ENCODE measurements around the gene SH2D4B.

Gene SH2D4B

DNA sequence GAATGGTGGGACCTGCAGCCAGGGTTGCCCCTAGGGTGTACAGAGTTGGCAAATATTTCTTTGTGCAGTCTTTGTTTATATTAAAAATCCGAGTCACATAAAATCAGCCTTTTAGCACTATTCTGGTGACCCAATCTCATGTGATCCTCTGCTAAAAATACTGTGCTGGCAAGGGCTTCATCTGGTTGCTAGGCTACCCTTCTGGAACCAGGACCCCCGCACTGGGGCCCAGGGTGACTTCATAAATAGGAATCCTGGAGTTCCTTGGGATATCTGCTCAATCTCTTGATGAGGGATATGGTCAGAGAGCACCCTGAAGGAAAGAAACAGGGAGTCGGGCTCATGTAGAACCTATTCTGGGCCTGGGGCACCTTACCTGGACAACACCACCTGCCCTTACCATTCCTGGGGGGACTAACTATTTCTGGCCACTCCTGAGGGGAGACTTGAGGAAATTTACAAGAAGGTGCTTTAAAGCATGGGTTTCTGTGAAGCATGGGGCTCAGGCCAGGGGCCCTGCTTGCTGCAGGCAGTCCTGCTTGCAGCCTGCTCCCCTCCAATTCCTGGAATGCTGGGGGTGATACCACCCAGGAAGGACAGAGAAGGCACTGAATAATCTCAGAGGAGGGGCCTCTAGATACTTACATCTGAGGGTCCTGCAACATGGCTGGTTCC lies 44.7 kb downstream of the SH2D4B start:
- DNase-seq (ENCODE audit: extremely low read depth, low read depth), result no peak
- no peak overlapping the region for H3K4me3 ChIP-seq (replicated peaks; ENCODE audit: low read depth, low read length)
- TF ChIP-seq, protein P1, sequence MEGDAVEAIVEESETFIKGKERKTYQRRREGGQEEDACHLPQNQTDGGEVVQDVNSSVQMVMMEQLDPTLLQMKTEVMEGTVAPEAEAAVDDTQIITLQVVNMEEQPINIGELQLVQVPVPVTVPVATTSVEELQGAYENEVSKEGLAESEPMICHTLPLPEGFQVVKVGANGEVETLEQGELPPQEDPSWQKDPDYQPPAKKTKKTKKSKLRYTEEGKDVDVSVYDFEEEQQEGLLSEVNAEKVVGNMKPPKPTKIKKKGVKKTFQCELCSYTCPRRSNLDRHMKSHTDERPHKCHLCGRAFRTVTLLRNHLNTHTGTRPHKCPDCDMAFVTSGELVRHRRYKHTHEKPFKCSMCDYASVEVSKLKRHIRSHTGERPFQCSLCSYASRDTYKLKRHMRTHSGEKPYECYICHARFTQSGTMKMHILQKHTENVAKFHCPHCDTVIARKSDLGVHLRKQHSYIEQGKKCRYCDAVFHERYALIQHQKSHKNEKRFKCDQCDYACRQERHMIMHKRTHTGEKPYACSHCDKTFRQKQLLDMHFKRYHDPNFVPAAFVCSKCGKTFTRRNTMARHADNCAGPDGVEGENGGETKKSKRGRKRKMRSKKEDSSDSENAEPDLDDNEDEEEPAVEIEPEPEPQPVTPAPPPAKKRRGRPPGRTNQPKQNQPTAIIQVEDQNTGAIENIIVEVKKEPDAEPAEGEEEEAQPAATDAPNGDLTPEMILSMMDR (IDR thresholded peaks at IDR 0.05; ENCODE audit: low read depth, low read length, missing control alignments), result no peak

DNA sequence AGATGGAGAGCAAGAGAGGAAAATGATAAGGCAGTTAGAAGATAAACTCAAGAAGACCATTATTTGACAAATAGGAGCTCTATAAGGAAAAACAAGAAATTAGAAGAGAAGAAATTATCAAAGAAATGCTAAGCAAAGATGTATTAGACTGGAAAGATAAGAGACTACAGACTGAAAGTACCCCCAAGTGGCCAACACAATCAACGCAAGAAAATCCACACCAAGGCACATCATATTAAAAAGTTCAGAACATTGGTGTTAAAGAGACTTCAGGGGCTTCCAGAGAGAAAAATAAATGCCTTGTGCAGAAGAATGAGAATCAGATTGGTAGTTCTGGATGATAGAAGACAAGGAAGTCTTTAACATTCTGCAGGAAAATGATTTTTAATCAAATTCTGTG lies 46.0 kb downstream of the SH2D4B start:
- no peak for DNase-seq (ENCODE audit: extremely low read depth, low read depth)
- H3K4me3 ChIP-seq (replicated peaks; ENCODE audit: low read depth, low read length), result no peak overlapping the region
- TF ChIP-seq, protein P1 (IDR thresholded peaks at IDR 0.05; ENCODE audit: low read depth, low read length, missing control alignments), result no peak

DNA sequence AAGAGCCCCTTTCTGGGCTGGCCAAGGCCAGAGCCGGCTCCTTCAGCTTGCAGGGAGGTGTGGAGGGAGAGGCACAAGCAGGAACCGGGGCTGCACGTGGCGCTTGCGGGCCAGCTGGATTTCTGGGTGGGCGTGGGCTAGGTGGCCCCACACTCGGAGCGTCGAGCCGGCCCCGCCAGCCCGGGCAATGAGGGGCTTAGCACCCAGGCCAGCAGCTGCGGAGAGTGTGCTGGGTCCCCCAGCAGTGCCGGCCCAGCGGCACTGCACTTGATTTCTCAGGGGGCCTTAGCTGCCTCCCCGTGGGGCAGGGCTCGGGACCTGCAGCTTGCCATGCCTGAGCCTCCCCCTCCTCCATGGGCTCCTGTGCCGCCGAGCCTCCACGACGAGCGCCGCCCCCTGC lies 48.1 kb downstream of the SH2D4B start:
- TF ChIP-seq, protein P1 (IDR thresholded peaks at IDR 0.05; ENCODE audit: low read depth, low read length, missing control alignments), result no peak
- no peak overlapping the region for H3K4me3 ChIP-seq (replicated peaks; ENCODE audit: low read depth, low read length)
- no peak for DNase-seq (ENCODE audit: extremely low read depth, low read depth)

DNA sequence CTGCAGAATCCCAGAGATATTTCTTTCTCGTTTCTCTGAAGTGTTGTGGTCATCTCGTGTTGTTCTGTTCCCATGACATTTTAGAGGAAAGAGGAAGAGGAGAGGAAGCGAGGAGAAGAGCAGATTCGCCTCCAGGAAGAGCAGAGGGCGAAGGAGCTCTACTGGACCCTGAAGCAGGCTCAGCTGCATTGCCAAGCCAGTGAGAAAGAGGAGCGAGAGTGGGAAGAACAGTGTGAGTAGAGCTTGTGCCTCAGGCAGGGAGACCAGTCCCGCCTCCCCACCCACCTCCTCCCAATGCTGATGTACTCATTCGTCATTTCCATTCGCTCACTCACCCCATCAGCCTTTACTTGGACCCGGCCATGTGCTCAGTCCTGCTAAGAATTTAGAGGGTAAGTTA lies 50.8 kb downstream of the SH2D4B start:
- TF ChIP-seq, protein P1 (IDR thresholded peaks at IDR 0.05; ENCODE audit: low read depth, low read length, missing control alignments), result no peak
- no peak overlapping the region for H3K4me3 ChIP-seq (replicated peaks; ENCODE audit: low read depth, low read length)
- DNase-seq (ENCODE audit: extremely low read depth, low read depth), result no peak

DNA sequence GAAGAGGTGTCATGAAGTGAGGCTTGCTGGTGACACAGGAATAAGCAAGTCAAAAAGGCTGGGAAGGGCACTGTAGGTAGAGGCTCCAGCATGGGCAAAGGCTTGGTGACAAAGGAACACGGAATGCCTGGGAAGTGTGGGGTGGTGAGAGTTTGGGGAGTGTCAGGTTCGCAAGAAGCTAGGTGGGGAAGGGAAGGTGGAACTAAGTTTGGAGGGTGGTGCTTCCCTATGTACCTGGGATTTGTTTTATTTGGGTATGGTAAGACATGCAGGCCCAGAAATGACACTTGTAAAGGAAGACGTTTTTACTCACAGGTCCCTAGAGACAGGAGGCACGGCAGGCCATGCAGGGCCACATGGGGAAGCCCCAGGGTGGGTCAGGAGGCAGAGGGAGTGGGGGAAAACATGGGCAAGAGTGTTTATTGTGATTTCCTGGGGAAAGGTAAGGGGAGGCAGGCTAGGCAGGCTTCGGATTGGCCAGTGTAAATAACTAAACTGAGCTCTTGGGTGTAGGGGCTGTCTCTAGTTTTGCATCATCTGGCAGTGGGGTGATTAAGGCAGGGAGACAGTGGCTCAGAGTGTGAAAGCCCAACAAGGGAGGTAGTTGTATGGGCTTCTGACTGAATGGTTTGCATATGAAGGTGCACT lies 52.1 kb downstream of the SH2D4B start:
- TF ChIP-seq, protein P1 (IDR thresholded peaks at IDR 0.05; ENCODE audit: low read depth, low read length, missing control alignments), result no peak
- no peak for DNase-seq (ENCODE audit: extremely low read depth, low read depth)
- H3K4me3 ChIP-seq (replicated peaks; ENCODE audit: low read depth, low read length), result no peak overlapping the region

DNA sequence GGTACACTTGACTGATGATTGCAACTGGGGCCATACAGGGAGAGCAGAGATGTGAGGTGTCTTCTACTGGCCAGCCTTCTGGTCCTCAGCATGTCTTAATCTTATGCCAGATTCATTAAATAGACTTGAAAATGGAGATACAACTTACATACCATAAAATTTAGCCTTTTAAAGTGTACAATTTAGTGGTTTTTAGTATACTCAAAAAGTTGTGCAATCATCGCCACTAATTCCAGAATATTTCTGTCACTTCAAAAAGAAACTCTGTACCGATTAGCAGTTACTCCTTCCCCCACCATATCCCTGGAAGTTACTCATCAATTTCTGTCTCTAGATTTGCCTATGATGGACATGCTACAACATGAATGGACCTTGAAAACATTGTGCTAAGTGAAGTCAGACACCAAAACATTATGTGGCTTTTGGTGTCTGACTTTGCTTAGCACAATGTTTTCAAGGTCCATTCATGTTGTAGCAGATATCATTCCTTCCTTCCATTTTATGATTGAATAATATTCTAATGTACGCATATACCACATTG lies 53.0 kb downstream of the SH2D4B start:
- DNase-seq (ENCODE audit: extremely low read depth, low read depth), result no peak
- no peak overlapping the region for H3K4me3 ChIP-seq (replicated peaks; ENCODE audit: low read depth, low read length)
- TF ChIP-seq, protein P1 (IDR thresholded peaks at IDR 0.05; ENCODE audit: low read depth, low read length, missing control alignments), result no peak
